Superior temporal gyrus (tissue), 1 donor: ENCODE results near the gene CXCL17.
A peak's percentile ranks its signal among the peaks of the same experiment; 100 is the strongest.

Experiments used
- DNase-seq: peaks from one replicate; pipeline ENCODE4 v3.0.0-alpha.2; 2016; ENCODE audit errors: extremely low spot score

Gene CXCL17

DNA sequence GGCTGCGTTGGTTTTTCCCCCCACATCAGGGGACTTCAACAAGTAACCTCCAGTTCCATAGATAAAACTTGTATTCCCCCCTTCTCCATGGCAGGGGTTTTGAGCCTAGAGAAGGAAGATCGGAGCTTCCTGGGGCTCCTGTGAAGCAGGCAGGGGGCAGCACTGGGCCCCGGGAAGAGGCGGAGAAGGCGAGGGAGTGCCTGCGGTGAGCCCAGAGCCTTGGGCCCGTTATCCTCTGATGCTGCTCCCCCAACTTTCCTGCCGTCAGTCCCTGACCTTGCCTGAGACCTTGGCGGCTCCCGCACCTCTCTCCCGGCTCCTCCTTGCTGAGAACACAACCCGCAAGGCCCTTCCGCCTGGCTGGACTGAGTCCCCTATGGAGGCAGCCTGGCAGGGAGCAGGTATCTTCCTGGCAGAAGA lies 18.0 kb downstream of the CXCL17 start:
- DNase-seq, result no peak

DNA sequence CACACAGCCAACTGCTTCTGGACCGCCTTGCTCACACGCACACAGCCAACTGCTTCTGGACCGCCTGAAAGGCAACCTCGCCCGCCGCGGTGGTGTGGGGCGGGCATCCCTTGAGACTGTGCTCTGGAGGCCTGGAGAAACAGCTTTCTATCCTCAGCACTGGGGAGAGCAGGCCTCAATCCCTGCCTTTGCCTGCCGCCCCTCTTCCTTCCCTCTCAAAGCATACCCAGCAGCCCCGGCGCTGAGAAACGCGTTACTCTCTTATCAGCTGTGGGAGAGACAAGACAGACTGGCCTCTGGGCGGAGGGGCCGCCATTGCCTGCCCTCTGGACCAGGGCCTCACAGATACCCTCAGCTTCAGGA lies 18.4 kb downstream of the CXCL17 start:
- no peak for DNase-seq

DNA sequence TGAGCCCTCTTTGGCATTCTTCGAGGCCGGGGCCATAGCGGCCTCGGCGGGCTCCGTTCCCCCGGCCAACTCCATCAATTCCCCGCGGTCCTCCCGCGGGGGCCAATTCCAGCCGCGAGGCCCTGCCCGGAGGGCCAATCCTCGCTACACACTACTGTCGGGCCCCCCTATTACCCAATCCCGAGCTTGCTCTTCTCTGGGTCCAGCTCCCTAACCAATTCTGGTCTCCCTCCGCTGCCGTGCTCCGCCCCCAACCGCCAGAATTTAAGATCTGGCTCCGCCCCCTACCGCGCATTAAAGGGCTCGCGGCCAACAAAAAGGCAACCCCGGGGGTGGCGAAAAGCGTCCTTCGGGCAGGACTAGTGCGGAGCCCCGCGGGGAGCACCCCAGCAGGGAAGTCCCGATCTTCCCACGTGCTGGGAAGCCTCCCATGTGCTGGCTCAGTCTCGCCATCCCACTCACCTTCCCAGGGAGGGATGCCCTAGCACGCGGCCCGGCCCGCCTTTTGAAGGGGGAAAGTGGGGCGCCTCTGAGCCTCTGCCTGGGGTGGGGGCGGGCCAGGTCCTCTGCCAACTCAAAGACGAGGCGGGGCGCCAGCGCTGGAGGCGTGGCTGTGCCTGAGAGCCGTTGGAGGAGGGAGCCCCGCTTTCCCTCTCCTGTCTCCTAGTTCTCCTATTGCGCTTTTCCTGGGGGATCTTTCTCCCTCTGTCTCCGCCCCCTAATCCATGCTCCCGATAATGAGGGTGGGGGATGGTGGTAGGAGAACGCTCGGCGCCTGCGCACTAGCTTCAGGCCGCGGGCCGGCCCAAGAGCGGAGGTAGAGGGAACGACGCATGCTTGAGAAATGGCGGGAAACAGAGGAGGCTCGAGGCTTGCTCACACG lies 19.0 kb downstream of the CXCL17 start:
- DNase-seq, result peak; percentile 96

DNA sequence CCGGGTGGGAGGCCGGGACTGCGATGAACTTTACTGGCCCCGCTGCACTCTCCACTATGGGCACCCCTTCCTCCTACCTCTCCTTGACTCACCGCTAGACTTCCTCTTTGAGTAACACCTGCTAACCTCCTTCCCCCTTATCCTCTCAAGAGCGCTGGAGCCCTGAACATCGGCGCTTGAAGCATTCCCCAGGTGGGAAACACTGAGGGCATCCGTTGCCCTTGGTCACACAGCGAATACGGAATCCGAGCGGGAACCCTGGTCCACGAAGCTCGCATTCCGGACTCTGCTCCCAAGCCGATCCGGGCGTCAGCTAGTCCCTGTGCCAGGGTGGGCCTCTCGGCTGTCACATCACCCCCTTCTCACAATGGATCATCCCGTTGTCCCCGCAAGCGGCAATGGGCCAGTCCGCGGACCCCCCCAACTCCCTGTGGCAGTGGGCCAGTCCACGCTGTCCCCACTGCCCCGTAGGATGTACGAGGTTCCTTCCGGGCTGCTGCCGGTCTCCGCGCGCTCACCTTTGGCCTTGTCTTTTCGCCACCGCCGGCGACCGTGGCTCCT lies 19.8 kb downstream of the CXCL17 start:
- DNase-seq, result peak; percentile 59

DNA sequence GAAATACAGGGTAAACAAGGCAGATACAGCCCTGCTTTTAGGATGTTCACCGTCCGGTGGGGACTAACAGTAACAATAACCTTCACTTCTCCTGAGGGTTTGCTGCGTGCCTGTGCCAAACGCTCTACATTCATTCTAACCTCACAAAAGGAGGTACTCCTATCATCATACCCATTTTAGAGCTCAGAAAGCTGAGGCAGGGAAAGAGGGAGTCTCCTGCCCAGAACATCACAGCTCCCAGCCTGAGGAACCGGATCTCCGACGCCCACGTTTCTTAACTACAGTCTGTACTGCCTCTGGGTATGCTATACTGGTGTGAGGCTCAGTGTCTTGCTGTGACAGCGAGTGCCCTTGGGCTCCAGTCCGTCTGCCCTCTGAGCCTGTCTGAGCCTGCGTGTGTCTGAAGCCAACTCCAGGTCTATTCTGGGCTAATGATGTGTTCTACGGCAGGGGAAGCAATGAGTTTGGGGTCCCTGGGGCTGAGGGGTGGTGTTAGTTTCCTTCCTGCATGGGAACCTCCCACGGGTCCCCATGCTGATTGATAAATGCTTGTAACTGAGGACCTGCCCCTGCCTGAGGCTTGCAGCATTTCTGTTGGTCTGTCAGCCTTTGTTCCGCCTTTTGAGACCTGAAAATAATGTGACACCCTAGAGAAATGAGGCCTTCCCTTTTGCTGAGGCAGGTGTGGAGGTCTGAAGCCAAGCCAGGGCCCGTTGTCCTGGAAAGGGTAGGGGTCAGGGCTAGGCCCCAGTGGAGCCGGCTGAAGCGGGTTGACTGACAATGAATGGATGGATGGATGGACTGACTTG lies 20.4 kb downstream of the CXCL17 start:
- DNase-seq, result no peak

DNA sequence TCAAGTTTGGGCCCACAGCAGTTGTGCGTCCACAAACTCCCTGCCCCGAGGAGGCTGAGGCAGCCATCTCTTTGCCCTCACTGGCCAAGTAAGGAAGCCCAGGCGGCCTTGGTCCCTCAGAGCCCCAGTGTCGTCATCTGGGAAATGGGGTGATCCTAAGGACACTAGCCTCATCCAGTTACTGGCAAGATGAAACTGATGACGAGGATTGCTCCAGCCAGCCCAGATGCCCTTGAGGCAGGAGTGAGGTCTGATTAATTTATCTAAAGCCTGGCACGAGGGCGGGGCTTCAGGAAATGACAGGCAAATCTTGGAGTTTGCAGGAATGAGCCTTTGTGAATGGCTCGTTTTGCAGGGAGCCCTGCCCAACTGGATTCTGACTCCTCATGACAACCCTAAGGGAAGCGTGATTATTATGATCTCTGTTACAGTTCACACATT lies 21.1 kb downstream of the CXCL17 start:
- DNase-seq, result no peak

- no peak for DNase-seq
Observed at GRCh38 chr19:42421101-42421500, 21.6 kb downstream of the CXCL17 start.

- DNase-seq, result peak; percentile 55
Observed at GRCh38 chr19:42420055-42420544, 22.6 kb downstream of the CXCL17 start.

DNA sequence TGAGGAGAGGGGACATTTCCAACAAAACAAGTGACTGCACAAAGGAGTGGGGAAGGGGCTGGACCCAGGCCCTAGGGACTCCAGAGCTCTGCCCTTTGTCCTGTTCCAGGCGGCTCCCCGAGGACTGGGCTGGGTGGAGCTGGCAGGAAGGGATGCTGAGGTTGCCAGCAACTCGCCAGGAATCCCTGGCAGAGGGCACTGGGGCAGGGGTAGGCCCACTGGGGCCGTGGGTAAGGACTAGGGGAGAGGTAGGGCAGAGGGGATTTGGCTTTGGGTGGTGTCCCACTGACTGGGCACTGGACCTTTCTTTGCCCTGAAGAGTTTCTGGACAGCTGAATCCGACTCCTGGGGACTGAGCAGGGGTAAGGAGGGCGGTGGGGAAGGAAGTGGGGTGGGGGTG lies 23.4 kb downstream of the CXCL17 start:
- no peak for DNase-seq

- DNase-seq, result peak; percentile 88
Observed at GRCh38 chr19:42412661-42413076, 30.1 kb downstream of the CXCL17 start.

DNA sequence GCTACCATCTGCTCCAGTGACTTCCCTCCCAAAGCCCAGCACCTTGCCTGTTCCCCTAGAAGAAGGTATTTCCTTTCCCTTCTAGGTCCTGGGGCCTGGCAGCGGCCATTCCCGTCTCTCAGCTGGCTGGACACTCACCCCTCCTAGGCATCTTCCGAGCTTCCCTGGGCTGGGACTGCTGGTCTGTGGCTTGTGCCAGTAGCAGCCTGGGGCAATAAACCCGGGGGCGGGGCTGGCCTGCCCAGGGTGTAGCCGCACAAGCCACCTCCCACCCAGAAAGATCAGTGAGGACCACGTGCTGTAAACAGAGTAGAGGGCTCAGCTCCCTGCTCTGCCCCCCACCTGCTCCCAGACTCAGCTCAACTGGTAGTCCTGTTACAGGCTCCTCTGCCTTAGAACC lies 30.5 kb downstream of the CXCL17 start:
- peak; percentile 84 for DNase-seq

DNA sequence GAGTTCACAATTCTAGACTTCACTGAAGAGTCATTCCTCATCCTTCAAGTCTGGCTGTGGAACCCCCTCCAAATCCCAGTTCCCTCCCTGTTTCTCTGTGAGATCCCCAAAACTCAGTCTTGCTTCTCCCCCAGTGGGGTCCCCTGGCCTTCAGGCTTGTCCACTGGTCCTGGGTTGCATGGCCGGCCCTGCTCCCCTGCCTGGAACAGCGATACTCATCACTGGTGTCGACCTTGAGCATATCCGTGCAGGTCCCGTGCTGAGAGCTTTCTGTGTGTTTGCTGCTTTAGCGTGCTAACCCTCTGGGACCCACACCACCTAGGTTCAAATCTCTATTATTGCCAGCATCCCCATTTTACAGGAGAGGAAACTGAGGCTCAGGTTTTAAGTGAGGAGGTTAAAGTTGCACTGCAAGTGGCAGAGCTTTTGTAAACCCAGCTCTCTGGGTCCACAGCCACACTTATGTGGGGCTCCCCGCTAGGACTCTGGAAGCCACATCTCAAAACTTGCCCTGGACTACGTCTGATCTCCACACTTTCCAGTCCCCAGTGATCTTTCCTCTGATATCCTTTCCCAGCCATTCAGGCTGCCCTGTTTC lies 31.1 kb downstream of the CXCL17 start:
- no peak for DNase-seq

GRCh38 chr19:42410371-42410770 lies 32.4 kb downstream of the CXCL17 start:
- DNase-seq, result no peak

DNA sequence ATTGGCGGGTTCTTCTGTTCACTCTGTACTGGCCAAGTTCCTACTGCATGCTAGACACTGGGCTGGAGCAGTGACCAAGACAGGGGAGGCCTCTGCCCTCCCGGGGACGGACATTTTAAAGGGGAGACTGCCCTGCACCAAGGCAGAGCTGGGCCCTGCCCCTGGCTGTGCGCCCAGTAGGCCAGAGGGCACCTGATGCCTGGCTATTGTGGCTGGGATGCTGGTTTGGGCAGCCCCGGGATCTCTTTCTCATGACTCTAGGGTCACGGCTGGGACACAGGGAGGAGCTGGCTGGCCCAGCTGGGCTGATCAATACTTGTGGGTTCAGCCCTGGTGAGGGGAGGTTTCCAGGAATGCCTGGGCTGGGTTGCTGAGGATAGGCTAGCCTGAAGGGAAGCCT lies 33.3 kb downstream of the CXCL17 start:
- no peak for DNase-seq

GRCh38 chr19:42407816-42408175 lies 35.0 kb downstream of the CXCL17 start:
- no peak for DNase-seq

DNA sequence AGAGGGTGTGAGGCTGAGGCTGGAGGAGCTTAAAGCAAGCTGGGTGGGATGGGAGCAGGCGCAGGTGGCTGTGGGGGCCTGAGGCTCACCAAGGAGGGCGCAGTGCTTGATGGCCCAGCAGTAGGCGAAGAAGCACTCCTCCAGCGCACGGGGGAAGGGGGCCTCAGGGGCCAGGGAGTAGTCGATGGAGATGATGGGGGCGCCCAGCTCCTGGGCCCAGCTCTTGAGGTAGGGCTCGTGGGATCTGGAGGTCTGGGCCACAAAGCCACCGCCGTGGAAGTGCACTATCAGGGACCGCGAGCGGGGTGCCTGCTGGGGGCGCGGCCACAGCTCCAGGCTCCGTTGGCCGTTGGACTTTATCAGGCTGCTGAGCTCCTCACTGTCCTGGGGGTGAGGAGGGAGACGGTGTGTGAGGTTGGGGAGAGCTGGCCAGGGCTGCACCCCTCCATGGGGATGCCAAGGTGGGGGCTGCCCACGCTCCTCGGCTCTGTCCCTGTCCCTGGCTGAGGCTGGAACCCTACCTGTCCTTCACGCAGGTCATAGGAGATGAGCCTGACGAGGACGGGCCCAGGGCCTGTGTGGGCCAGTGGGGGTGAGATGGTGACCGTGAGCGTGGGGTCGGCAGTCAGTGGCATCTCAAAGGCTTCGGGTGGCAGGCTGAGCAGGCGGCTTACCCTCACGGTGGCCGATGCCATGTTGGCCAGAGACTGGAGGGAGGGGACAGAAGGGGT lies 35.5 kb downstream of the CXCL17 start:
- no peak for DNase-seq

DNA sequence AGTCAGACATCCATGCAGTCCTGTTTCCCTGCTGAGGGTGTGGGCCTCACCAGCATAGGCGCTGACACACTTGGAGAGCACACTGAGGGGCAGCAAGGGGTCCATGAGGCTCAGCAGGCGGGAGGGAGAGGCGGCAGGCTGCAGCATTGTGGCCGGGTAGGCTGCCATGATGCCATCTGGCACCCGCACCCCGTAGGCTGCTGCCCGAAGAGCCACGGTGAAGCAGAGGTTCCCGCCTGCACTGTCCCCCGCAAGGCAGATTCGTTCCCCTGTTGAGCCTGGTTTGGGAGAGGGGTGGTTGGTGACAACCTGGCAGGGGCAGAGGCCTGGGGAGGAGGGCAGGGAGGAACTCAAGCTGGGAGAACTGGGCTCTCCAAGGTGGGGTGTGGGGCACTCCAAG lies 36.6 kb downstream of the CXCL17 start:
- no peak for DNase-seq

DNA sequence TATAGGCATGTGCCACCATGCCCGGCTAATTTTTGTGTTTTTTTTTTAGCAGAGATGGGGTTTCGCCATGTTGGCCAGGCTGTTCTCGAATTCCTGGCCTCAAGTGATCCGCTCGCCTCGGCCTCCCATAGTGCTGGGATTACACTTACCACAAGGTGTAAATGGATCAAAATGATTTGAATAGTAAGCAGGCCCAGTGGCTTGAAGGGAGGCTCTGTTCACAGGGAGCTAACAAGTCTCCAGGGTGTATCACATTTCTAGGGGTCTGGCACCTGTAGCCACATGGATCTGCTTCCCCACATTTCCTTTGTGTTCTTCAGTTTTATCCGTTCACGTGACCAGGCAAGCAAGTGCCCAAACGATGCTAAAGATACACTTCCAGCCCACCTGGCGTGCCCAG lies 39.2 kb downstream of the CXCL17 start:
- no peak for DNase-seq

DNA sequence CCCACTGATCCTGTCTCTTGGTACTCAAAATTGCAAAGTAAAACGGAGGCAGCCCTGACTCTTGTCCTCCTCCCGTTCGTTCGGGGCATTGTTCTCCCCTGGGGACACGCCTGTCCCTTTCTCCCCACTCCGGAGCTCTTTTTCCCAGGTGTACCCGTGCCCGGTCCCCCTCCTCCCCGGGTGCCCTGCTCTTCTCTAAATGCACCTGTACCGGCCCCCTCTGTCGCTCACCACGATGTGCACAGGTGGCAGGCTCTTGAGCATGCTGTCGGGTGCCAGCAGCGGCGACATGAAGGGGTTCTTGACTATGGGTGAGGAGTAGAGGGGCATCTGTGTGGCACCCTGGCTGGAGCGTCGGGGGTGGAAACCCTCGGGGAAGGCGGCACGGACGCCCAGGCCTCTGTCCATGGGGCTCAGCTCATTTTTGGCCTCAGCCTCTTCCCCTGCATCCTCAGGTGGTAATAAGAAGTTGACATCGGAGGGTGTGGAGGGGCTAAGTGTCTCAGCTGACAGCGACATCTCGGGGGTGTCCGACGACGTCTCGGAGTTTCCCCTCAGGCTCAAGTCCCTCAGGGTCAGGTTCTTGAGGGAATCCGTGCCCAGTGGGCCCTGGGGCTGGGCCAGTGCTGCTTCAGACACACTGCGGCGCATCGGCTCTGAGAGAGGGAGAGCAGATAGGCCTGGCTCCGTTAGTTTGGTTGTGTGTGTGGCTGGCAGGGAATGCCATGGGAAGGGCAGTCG lies 40.2 kb downstream of the CXCL17 start:
- DNase-seq, result no peak
